ENCODE data around the gene RHEB. TPM values are rescaled to one million over a fixed set of nuclear protein-coding genes. Genes with fewer than 3 reads are reported as not detected.

RHEB gene
- polyA plus RNA-seq, 1 experiment: 154 TPM

- no peak for DNase-seq (ENCODE audit: low read depth, low spot score)
- CTCF ChIA-PET: interaction anchor here (1.0 kb wide), 1 partner anchor 62 kb away, joined by 3 read pairs; no protein-coding TSS in a partner anchor
- Histone ChIP-seq H3K9me3 (ENCODE audit: control insufficient read depth, insufficient read depth, low read length) (no peaks in the 10 kb centered on the region), H3K27me3 (ENCODE audit: control insufficient read depth, insufficient read depth, low read length) (no peaks in the 10 kb centered on the region), H3K27ac (ENCODE audit: low read depth, low read length) (no peak overlapping the region), H3K4me3 (ENCODE audit: low read depth, low read length) (no peak overlapping the region)
- POLR2A ChIA-PET: no interaction called here
- no peak for TF ChIP-seq CTCF (IDR thresholded peaks at IDR 0.05; ENCODE audit: low read depth, low read length)
Observed at GRCh38 chr7:151511270-151511669, 8.4 kb downstream of the RHEB start.

GRCh38 chr7:151509670-151510333 is 9.9 kb downstream of the RHEB start:
- Histone ChIP-seq H3K27me3 (ENCODE audit: control insufficient read depth, insufficient read depth, low read length) (no peaks in the 10 kb centered on the region), H3K27ac (ENCODE audit: low read depth, low read length) (no peak overlapping the region), H3K4me3 (ENCODE audit: low read depth, low read length) (no peak overlapping the region), H3K9me3 (ENCODE audit: control insufficient read depth, insufficient read depth, low read length) (no peaks in the 10 kb centered on the region)
- CTCF ChIA-PET: interaction anchor here (1.0 to 1.2 kb wide), 2 partner anchors 8 to 194 kb away, joined by 3 to 4 read pairs; no protein-coding TSS in a partner anchor
- DNase-seq (ENCODE audit: low read depth, low spot score): no peak
- TF ChIP-seq CTCF (IDR thresholded peaks at IDR 0.05; ENCODE audit: low read depth, low read length): no peak
- POLR2A ChIA-PET: no interaction called here

GRCh38 chr7:151508991-151509390 is 10.7 kb downstream of the RHEB start:
- CTCF ChIA-PET: interaction anchor here (0.7 to 1.2 kb wide), 3 partner anchors 9 to 194 kb away, joined by 3 to 6 read pairs (median 4); no protein-coding TSS in a partner anchor

GRCh38 chr7:151507806-151508205 is 11.9 kb downstream of the RHEB start:
- Histone ChIP-seq H3K9me3 (ENCODE audit: control insufficient read depth, insufficient read depth, low read length) (no peaks in the 10 kb centered on the region), H3K4me3 (ENCODE audit: low read depth, low read length) (no peak overlapping the region), H3K27me3 (ENCODE audit: control insufficient read depth, insufficient read depth, low read length) (no peaks in the 10 kb centered on the region), H3K27ac (ENCODE audit: low read depth, low read length) (no peak overlapping the region)
- CTCF ChIA-PET: interaction anchor here (0.9 to 1.0 kb wide), 2 partner anchors 10 to 13 kb away, joined by 3 read pairs; no protein-coding TSS in a partner anchor
- POLR2A ChIA-PET: interaction anchor here (1.4 kb wide), 1 partner anchor 12 kb away, joined by 3 read pairs; the partner anchor contains the start of gene RHEB
- no peak for TF ChIP-seq CTCF (IDR thresholded peaks at IDR 0.05; ENCODE audit: low read depth, low read length)
- no peak for DNase-seq (ENCODE audit: low read depth, low spot score)

More at GRCh38 chr7:151508991-151509390, 10.7 kb downstream of the RHEB start:
- DNase-seq (ENCODE audit: low read depth, low spot score): no peak
- H3K27me3 ChIP-seq (ENCODE audit: control insufficient read depth, insufficient read depth, low read length): no peaks in the 10 kb centered on the region
- H3K4me3 ChIP-seq (ENCODE audit: low read depth, low read length): no peak overlapping the region
- no peak overlapping the region for H3K27ac ChIP-seq (ENCODE audit: low read depth, low read length)
- POLR2A ChIA-PET: interaction anchor here (1.4 kb wide), 1 partner anchor 11 kb away, joined by 3 read pairs; the partner anchor contains the start of gene RHEB
- TF ChIP-seq CTCF (IDR thresholded peaks at IDR 0.05; ENCODE audit: low read depth, low read length): no peak
- H3K9me3 ChIP-seq (ENCODE audit: control insufficient read depth, insufficient read depth, low read length): no peaks in the 10 kb centered on the region

- POLR2A ChIA-PET: no interaction called here
- no peak for TF ChIP-seq CTCF (IDR thresholded peaks at IDR 0.05; ENCODE audit: low read depth, low read length)
- CTCF ChIA-PET: interaction anchor here (0.6 to 0.7 kb wide), 2 partner anchors 124 to 196 kb away, joined by 3 read pairs; no protein-coding TSS in a partner anchor
- no peak for DNase-seq (ENCODE audit: low read depth, low spot score)
- Histone ChIP-seq H3K27me3 (ENCODE audit: control insufficient read depth, insufficient read depth, low read length) (no peaks in the 10 kb centered on the region), H3K27ac (ENCODE audit: low read depth, low read length) (peak overlapping the region; percentile 39), H3K4me3 (ENCODE audit: low read depth, low read length) (no peak overlapping the region), H3K9me3 (ENCODE audit: control insufficient read depth, insufficient read depth, low read length) (no peaks in the 10 kb centered on the region)
Observed at GRCh38 chr7:151506901-151507382, 12.8 kb downstream of the RHEB start.

Data from AG04450 (cell line).